Ascending aorta (tissue), 2 donors: Measurements from ENCODE around the gene CLMN. TPM values are rescaled to one million over a fixed set of nuclear protein-coding genes. Genes with fewer than 3 reads are reported as not detected.

ENCODE experiments used
- DNase-seq, 2 donors: peaks; one replicate each; pipeline ENCODE4 v3.0.0-alpha.2; 2019; ENCODE audit warnings: low spot score in 2 of 2
- H3K27ac ChIP-seq, 2 donors: fragments of 200-600 bp; sonication (generic); one replicate each; pipeline ENCODE4 v1.5.1; 2016 to 2017; ENCODE audit warnings: mild to moderate bottlenecking in 1 of 2
- H3K27me3 ChIP-seq: fragments of 200-600 bp; sonication (generic); one replicate; pipeline ENCODE4 v1.5.1; 2017
- H3K36me3 ChIP-seq, 2 donors: fragments of 200-600 bp; sonication (generic); one replicate each; pipeline ENCODE4 v1.5.1; 2016
- H3K4me1 ChIP-seq, 2 donors: fragments of 200-600 bp; sonication (generic); one replicate each; pipeline ENCODE4 v1.5.1; 2016 to 2017; ENCODE audit warnings: mild to moderate bottlenecking in 1 of 2
- H3K4me3 ChIP-seq, 2 donors: fragments of 200-600 bp; sonication (generic); one replicate each; pipeline ENCODE4 v1.5.1; 2016 to 2017; ENCODE audit warnings: mild to moderate bottlenecking in 1 of 2
- H3K9me3 ChIP-seq, 2 donors: fragments of 200-600 bp; sonication (generic); one replicate each; pipeline ENCODE4 v1.5.1; 2016
- intact Hi-C: fragments of 100-400 bp; cut with DNase I; formaldehyde crosslinking; loops from one replicate; pipeline ENCODE4 v1.15.1; 2023
- total RNA-seq: library from RNA; depleted of rRNA; stranded (reverse); fragments of >200 nt; gene quantifications from one replicate; pipeline ENCODE4 v1.1.0, GENCODE V29; 2016
- TF ChIP-seq, protein P1 (sequence below), 3 experiments: fragments of 200-600 bp in 2 of 3; fragments of 450-650 bp in 1 of 3; sonication (generic) in 2 of 3; IDR thresholded peaks; one replicate each; pipeline ENCODE4 v1.5.1; 2016 to 2019; ENCODE audit warnings: antibody characterized with exemption in 3 of 3, mild to moderate bottlenecking in 1 of 3, moderate library complexity in 1 of 3

CLMN gene
- total RNA-seq, 1 donor from 2014 or later, result 4.7 TPM

DNA sequence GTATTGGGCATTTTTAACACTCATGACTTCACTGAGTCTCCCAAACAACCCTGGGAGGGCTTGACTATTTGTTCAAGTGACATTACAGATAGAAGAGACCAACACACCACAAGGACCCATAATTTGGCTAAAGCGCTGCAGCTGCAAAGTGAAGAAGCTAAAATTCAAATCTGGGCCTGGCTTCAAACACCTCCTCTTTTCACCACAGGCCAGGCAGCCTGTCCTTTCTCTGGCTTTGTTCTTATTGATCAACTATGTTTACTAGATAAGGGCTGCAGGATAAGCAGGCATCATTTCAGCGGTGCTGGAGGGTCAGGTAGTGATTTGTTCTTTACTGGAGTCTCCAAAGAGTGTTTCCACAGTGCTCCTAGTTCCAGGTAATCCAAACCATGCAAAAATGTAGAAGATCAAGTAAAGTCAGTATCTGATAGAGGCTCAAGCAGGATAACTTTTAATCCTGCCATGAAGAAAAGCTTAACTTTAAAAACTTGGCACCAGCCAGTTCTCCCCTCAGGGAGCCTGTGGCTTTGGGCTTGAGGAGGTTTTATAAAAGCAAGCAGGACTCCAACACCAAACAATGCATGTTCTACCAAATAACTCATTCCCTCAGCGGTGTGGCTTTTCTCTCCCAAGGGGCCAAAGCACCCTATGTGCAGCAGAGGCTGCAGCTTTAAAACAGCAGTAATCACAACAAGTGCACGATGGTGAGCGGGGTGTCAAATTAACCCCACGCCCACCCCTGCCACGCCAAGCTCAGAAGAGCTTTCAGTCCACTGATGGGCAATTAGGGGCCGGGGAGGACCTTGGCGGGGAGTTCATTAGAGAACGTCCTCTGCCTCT lies 16.8 kb downstream of the CLMN start:
- TF ChIP-seq, protein P1, sequence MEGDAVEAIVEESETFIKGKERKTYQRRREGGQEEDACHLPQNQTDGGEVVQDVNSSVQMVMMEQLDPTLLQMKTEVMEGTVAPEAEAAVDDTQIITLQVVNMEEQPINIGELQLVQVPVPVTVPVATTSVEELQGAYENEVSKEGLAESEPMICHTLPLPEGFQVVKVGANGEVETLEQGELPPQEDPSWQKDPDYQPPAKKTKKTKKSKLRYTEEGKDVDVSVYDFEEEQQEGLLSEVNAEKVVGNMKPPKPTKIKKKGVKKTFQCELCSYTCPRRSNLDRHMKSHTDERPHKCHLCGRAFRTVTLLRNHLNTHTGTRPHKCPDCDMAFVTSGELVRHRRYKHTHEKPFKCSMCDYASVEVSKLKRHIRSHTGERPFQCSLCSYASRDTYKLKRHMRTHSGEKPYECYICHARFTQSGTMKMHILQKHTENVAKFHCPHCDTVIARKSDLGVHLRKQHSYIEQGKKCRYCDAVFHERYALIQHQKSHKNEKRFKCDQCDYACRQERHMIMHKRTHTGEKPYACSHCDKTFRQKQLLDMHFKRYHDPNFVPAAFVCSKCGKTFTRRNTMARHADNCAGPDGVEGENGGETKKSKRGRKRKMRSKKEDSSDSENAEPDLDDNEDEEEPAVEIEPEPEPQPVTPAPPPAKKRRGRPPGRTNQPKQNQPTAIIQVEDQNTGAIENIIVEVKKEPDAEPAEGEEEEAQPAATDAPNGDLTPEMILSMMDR (IDR thresholded peaks at IDR 0.05), result no peak
- Histone ChIP-seq H3K27me3 (no peaks in the 10 kb centered on the region), H3K4me3 (no peak overlapping the region), H3K4me1 (no peaks in the 10 kb centered on the region), H3K27ac (no peak overlapping the region), H3K36me3 (no peaks in the 10 kb centered on the region), H3K9me3 (no peaks in the 10 kb centered on the region)
- DNase-seq, result no peak
- intact Hi-C loops, result no loop called here

DNA sequence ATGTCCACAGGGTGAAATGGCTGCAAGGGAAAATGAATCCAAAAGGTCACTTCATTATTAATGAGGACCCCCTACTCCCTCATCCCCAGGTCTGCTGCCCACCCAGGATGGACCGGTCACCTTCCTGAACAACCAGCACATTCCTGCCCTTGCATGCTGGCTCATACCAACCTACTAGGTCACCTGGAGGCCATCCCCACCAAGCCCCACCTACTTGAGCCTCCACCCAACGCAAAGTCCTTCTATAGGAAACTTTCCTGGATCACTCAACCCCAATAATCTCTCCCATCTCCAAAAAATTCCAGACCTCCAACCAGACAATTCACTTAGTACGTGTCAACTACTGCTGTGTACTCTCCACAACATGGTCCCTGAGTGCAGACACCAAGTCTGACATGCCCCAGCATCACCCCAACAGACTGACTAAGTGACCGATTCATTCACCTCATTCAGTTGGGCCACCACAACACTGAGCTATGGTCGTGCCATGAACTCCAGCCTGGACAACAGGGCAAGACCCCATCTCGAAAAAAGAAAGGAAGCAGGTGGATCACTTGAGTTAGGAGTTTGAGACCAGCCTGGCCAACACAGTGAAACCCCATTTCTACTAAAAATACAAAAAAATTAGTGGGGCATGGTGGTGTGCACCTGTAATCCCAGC lies 18.1 kb downstream of the CLMN start:
- Histone ChIP-seq H3K36me3 (no peaks in the 10 kb centered on the region), H3K9me3 (no peaks in the 10 kb centered on the region), H3K4me1 (no peaks in the 10 kb centered on the region), H3K27ac (no peak overlapping the region), H3K4me3 (no peak overlapping the region), H3K27me3 (no peaks in the 10 kb centered on the region)
- intact Hi-C loops, result no loop called here
- TF ChIP-seq, protein P1 (IDR thresholded peaks at IDR 0.05), result no peak
- no peak for DNase-seq

DNA sequence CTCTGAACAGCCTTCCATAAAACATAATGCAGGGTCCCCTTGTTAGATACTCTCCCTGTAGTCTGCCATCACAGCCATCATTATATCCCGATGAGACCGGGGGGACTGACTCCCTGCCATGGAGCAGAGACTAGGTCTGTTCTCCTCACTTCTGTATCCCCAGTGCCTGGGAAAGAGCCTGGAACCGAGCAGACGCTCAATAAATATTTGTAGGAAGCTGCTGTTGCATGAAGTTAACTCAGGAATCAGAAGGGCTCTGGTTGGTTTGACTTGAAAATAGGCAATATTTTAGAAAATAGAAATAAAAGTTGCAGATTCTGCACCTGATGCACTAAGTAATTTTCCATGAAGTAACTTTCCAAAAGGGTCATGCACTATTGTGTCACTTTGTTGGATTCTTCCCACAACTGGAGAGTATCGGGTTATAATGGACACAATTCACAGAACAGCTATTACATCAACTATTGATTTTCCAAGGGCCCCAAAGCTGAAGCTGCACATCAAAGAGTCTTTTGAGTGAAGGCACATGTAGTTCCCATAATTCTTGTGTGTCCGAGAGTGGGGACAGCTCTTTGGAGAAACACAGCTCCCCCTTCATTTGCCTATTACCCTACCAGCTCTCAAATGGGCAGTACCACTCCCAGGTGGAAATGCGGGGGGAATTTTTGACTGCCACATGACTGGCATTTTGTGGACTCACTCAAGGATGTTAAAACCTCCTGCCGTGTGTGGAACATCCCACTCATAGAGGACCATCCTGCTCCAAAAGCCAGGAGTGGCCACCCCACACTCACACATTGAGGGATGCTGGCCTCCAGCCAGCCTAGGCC lies 18.8 kb downstream of the CLMN start:
- intact Hi-C loops, result no loop called here
- TF ChIP-seq, protein P1 (IDR thresholded peaks at IDR 0.05), result no peak
- no peaks in the 10 kb centered on the region for H3K36me3 ChIP-seq
- DNase-seq, result no peak
- no peak overlapping the region for H3K4me3 ChIP-seq
- no peaks in the 10 kb centered on the region for H3K9me3 ChIP-seq
- no peak overlapping the region for H3K27ac ChIP-seq
- H3K4me1 ChIP-seq, result no peaks in the 10 kb centered on the region
- no peaks in the 10 kb centered on the region for H3K27me3 ChIP-seq

DNA sequence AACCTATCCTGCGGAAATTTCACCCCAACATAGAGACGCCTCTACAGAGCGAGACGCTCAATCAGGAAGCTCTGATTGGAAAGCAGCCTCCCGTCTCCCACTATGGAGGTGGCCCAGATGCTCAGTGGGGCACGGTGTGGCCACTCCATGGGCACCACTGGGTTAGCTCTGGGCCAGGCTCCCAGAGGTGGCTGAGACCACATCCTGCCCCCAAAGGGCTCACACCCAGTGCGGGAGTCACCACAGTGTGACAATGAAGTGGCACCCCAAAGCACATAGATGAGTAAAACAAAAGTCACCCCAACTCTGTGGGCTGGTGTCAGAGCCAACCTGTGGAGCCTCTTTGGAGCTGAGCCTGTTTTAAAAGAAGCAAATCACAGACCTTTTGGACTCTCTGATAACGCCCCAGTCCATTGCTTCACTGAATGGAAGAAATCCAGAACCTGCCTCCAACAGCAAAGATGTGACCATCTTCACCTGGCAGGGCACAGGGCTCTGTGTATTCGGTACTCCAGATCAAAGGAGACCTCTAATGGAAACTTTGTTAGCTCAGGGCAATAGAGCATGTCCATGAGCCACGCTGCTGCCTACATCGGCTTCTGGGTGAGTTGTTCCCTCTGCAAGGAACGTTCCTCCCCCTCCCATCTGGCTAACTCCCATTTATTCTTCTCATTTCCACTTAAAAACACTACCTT lies 19.6 kb downstream of the CLMN start:
- no peaks in the 10 kb centered on the region for H3K9me3 ChIP-seq
- no peak overlapping the region for H3K27ac ChIP-seq

DNA sequence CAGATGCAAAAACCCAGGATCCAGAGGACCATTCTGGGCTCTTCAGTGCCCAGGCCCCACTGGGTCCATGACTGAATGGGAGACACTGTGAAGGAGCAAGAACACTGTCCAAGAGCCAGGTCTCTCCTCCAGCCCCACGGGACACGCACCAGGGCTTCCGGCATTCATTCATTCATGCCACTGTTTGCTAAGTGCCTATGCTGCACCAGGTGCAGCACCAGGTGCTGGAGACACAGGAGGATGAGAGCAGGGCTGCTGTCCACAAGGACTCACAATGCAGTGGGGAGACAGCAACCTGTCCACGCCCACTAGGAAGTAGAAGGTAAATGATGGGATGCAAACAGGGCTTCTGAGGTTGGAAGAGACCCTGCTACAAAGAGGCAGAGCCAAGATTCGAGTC lies 20.4 kb downstream of the CLMN start:
- TF ChIP-seq, protein P1 (IDR thresholded peaks at IDR 0.05), result no peak
- H3K4me1 ChIP-seq, result no peaks in the 10 kb centered on the region
- DNase-seq, result no peak

More for the DNA sequence above, 19.6 kb downstream of the CLMN start:
- TF ChIP-seq, protein P1 (IDR thresholded peaks at IDR 0.05), result no peak
- DNase-seq, result no peak
- H3K27me3 ChIP-seq, result no peaks in the 10 kb centered on the region
- no peaks in the 10 kb centered on the region for H3K4me1 ChIP-seq
- no peak overlapping the region for H3K4me3 ChIP-seq
- intact Hi-C loops, result no loop called here
- no peaks in the 10 kb centered on the region for H3K36me3 ChIP-seq

More for the DNA sequence above, 20.4 kb downstream of the CLMN start:
- Histone ChIP-seq H3K27ac (no peak overlapping the region), H3K36me3 (no peaks in the 10 kb centered on the region), H3K4me3 (no peak overlapping the region), H3K9me3 (no peaks in the 10 kb centered on the region), H3K27me3 (no peaks in the 10 kb centered on the region)
- intact Hi-C loops, result no loop called here
